Measurements from ENCODE around the gene ITPK1.
A peak's percentile ranks its signal among the peaks of the same experiment; 100 is the strongest.
"Not testable (repeated sequence)": the region's sequence is repeated elsewhere in the genome, so short reads cannot be mapped to it uniquely, and the experiment has no call there.

The ITPK1 gene

GRCh38 chr14:93115821-93116675 is at the start of gene ITPK1:
Gene ITPK1 (minus strand): TSS chr14:93115925. CDS start chr14:93115163, 762 bp downstream.
- DNase-seq: peak; percentile 57

GRCh38 chr14:93163564-93163963 is 47.8 kb upstream of the ITPK1 start:
- no peak for DNase-seq

- no peak for DNase-seq
These were observed 45.8 kb upstream of the ITPK1 start for GRCh38 chr14:93161411-93161940.

DNA sequence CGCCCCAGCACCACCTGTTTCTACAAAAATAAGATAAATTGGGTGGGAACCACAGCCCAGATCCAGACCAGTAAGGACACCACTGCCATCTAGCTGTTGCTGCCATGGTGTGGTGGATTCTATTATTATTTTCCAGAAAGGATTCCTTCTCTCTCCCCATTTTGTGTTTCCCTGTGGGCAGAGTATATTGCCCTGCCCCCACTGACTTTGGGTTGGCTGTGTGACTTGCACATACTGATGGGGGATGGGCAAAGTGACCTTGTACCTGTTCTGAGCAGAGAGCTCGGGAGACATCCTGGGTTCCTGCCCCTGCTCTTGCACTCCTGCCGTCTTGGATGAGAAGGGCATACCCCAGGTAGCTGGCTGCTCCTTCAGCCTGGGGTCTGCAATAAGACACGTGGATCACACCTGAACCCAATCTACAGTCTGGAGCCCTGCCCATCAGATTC is 44.7 kb upstream of the ITPK1 start:
- no peak for DNase-seq

- DNase-seq: not testable (repeated sequence)
These were observed 44.1 kb upstream of the ITPK1 start for GRCh38 chr14:93159625-93160352.

- not testable (repeated sequence) for DNase-seq
These were observed 42.6 kb upstream of the ITPK1 start for GRCh38 chr14:93158349-93158748.

- DNase-seq: no peak
These were observed 41.1 kb upstream of the ITPK1 start for GRCh38 chr14:93156693-93157369.

DNA sequence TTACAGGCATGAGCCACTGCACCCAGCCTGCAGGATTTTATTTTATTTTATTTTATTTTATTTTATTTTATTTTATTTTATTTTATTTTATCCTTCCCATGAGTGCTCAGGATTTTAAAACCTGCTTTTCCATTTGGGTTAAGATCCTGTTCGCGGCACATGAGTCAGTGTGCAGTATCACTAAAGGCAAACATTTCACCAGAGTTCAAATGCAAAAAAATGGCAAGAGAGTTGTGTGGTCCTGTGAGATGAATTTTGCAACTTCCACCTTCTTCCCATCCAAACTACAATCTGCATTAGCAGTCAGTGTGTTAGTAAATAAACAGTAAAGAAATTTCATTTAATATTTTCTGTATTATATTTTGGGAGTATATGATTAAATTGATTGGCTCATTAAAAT is 39.9 kb upstream of the ITPK1 start:
- no peak for DNase-seq

- DNase-seq: no peak
These were observed 37.4 kb upstream of the ITPK1 start for GRCh38 chr14:93153121-93153520.

GRCh38 chr14:93150227-93151208 is 34.8 kb upstream of the ITPK1 start:
- DNase-seq: no peak

DNA sequence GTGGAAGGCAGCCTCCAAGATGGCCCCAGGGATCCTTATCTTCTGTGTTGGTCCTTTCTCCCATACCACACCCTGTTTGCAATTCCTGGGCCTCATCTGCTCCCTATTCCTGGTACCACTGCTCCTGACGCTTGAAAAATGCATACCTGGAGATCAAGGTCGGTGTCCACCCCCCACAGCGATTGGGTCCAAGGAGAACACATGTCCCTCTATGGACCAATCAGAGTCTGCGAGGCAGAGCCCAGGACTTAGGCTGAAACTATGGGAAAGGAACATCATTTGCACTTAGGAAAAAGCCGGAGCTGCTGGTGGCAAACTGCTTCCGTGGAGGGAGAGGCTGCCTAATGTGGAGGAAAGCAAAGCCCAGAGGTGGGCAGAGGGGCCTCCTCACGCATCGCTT is 33.3 kb upstream of the ITPK1 start:
- DNase-seq: no peak

DNA sequence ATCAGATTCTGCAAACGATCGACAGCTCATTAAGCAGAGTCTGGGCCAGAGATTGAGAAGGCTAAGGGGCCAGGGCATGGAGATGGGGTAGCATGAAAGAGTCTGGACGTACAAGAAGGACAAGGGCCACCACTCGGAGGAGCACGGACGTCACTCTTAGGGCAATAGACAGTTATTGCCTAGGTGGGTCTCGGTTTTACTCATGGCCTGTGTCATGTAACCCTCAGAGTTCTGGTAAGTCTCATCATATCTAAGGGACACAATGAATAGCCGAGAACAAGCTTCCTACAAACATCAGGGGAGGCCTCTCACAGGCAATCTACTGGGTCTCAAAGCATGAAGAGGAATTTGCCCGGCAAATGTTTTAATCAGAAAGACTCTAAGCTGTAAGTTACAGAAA is 30.4 kb upstream of the ITPK1 start:
- peak; percentile 61 for DNase-seq

- no peak for DNase-seq
These were observed 27.3 kb upstream of the ITPK1 start for GRCh38 chr14:93142854-93143652.

GRCh38 chr14:93137864-93138263 is 22.1 kb upstream of the ITPK1 start:
- no peak for DNase-seq

GRCh38 chr14:93136508-93136907 is 20.8 kb upstream of the ITPK1 start:
- not testable (repeated sequence) for DNase-seq

GRCh38 chr14:93136009-93136408 is 20.3 kb upstream of the ITPK1 start:
- DNase-seq: no peak

- no peak for DNase-seq
These were observed 19.7 kb upstream of the ITPK1 start for GRCh38 chr14:93135399-93135798.

DNA sequence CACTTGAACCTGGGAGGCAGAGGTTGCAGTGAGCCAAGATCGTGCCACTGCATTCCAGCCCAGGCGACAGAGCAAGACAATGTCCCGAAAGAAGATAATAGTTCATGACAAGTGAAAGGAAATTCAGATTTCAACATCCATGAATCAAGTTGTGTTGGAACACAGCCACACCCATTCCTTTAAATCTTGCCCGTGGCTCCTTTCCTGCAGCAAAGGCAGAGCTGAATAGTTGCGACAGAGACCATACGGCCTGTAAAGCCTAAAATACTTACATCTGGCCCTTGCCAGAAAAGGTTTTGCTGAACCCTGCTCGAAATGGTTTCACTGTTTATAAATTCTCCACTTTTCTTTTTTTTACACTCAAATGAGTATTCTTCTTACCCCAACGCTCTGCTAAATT is 17.7 kb upstream of the ITPK1 start:
- DNase-seq: no peak

GRCh38 chr14:93132472-93133065 is 16.8 kb upstream of the ITPK1 start:
- DNase-seq: peak; percentile 30

DNA sequence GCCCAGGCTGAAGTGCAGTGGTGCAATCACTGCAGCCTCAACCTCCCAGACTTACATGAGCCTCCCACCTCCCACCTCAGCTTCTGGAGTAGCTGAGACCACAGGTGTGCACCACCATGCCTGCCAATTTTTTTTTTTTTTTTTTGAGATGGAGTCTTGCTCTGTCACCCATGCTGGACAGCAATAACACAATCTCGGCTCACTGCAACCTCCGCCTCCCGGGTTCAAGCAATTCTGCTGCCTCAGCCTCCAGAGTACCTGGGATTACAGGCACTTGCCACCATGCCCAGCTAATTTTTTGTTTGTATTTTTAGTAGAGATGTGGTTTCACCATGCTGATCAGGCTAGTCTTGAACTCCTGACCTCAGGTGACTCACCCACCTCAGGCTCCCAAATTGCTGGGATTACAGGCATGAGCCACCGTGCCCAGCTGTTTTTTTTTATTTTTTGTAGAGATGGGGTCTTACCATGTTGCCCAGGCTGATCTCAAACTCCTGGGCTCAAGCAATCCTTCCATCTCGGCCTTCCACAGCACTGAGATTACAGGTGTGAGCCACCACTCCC is 15.6 kb upstream of the ITPK1 start:
- not testable (repeated sequence) for DNase-seq

All from activated CD4-positive, alpha-beta T cell treated with anti-CD3 and anti-CD28 coated beads, Interleukin-2, Interleukin-6, amounts not matched to agents 100 ng/mL and 50 ng/mL, durations not matched to agents 16 hours and 8 hours (primary cell).